Right atrium auricular region (tissue), 2 donors: Measurements from ENCODE around the gene UGT1A7. TPM values are rescaled to one million over a fixed set of nuclear protein-coding genes. Genes with fewer than 3 reads are reported as not detected.

Experiments
- DNase-seq: peaks from one replicate; pipeline ENCODE4 v3.0.0-alpha.2; 2019; ENCODE audit warnings: low spot score
- H3K27ac ChIP-seq, 2 donors: fragments of 200-600 bp; sonication (generic); 1 replicate in 1 of 2; 2 replicates in 1 of 2; pipeline ENCODE4 v1.5.1; 2016 to 2019
- H3K27me3 ChIP-seq, 2 donors: fragments of 200-600 bp; sonication (generic); one replicate each; pipeline versions ENCODE4 v1.5.1 to v1.6.0; 2017 to 2019
- H3K36me3 ChIP-seq: fragments of 200-600 bp; sonication (generic); one replicate; pipeline ENCODE4 v1.5.1; 2016
- H3K4me1 ChIP-seq, 2 donors: fragments of 200-600 bp; sonication (generic); one replicate each; pipeline versions ENCODE4 v1.5.1 to v1.6.0; 2017 to 2019
- H3K4me3 ChIP-seq, 2 donors: fragments of 200-600 bp; sonication (generic); 1 replicate in 1 of 2; 2 replicates in 1 of 2; pipeline ENCODE4 v1.5.1; 2017 to 2019; ENCODE audit warnings: mild to moderate bottlenecking in 1 of 2, moderate library complexity in 1 of 2
- H3K9me3 ChIP-seq, 2 donors: fragments of 200-600 bp; sonication (generic); one replicate each; pipeline ENCODE4 v1.5.1; 2019
- CTCF ChIP-seq, 2 donors: fragments of 200-600 bp; sonication (generic); IDR thresholded peaks; one replicate each; pipeline ENCODE4 v1.5.1; 2019; ENCODE audit warnings: antibody characterized with exemption in 2 of 2
- total RNA-seq, 2 donors: library from RNA; depleted of rRNA; stranded (reverse); fragments of >200 nt; gene quantifications; one replicate each; pipeline ENCODE4 v1.1.0, GENCODE V29; 2016

The UGT1A7 gene
- total RNA-seq, 2 donors from 2014 or later, result not detected

DNA sequence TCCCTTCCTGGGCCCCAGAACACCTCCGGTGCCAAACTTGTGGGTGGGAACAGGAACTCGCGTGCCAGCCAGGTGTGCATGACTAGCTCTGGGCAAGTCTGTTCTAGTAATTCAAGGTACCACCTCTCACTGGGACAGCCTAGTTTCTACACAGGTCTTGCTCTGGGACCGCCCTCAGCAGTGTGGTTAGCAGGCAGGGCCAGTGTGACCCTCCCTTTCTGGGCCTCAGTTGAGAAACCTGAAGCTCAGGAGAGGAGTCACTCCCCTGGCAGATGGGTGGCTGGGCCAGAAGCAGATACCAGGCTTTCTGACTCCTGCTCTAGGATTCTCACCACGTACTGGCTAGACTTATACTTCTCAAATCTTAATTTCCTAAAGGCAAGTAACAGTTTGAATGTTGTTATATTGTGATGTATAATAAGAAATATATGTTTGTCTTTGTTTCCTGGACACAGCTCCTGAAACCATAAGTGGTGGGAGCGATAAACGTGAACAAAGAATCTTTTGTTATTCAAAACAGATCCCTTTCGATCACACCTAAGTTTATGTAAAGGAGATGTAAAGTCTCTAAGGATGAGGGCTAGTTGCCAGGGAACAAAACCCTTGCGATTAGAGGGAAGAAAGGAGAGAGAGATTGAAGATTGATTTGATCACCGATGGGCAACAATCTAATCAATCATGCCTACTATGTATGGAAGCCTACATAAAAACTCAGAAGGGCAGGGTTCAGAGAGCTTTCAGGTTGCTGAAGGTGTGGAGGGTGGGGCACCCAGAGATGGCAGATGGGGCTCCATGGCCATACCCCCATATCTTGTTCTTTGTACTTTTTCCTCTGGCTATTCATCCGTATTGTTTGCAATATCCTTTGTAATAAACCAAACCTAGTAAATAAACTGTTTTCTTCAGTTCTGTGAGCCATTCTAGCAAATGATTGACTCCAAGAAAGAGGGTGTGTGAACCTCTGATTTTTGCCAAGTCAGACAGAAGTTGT, 10.0 kb downstream of the UGT1A7 start:
- Histone ChIP-seq H3K4me3 (no peak overlapping the region), H3K27me3 (no peaks in the 10 kb centered on the region), H3K4me1 (no peaks in the 10 kb centered on the region), H3K36me3 (no peaks in the 10 kb centered on the region), H3K27ac (no peak overlapping the region), H3K9me3 (no peaks in the 10 kb centered on the region)
- no peak for DNase-seq
- TF ChIP-seq CTCF (IDR thresholded peaks at IDR 0.05), result no peak

- no peaks in the 10 kb centered on the region for H3K9me3 ChIP-seq
- no peak within 1 kb of the TSS for H3K27ac ChIP-seq
- no peaks in the 10 kb centered on the region for H3K27me3 ChIP-seq
- no peaks in the 10 kb centered on the region for H3K36me3 ChIP-seq
- DNase-seq, result no peak
- H3K4me1 ChIP-seq, result no peaks in the 10 kb centered on the region
- TF ChIP-seq CTCF (IDR thresholded peaks at IDR 0.05), result no peak
- H3K4me3 ChIP-seq, result no peak within 1 kb of the TSS
These were observed 10.9 kb downstream of the UGT1A7 start, which contains the start of gene UGT1A6 for GRCh38 chr2:233692648-233693047. UGT1A6 (plus strand) TSS chr2:233692890; CDS start chr2:233693005, 115 bp downstream.

DNA sequence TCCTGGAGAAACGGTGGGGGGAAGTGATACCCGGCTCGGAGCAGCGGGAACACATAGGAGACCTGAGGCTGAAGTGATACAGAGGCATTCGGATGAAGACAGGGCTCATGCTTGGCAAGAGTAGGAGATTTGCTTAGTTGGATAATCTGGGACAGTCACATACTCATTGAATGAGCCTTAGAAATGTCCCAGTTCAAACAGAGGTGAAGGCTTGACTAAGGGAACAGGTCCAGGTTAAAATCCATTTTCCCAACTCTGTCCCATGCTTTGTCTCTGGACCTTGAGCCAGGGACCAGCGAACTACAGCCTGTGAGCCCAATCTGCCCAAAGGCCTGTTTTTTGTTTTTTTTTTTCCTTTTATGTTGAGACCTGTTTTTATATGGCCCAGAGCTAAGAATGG, 12.3 kb downstream of the UGT1A7 start:
- H3K27ac ChIP-seq, result no peak overlapping the region

GRCh38 chr2:233698740-233699139, 17.0 kb downstream of the UGT1A7 start:
- Histone ChIP-seq H3K36me3 (no peaks in the 10 kb centered on the region), H3K27ac (no peak overlapping the region), H3K4me3 (no peak overlapping the region), H3K27me3 (no peaks in the 10 kb centered on the region), H3K4me1 (no peaks in the 10 kb centered on the region), H3K9me3 (no peaks in the 10 kb centered on the region)
- no peak for TF ChIP-seq CTCF (IDR thresholded peaks at IDR 0.05)
- no peak for DNase-seq

More for the DNA sequence above, 12.3 kb downstream of the UGT1A7 start:
- no peak for DNase-seq
- Histone ChIP-seq H3K4me3 (no peak overlapping the region), H3K36me3 (no peaks in the 10 kb centered on the region), H3K4me1 (no peaks in the 10 kb centered on the region), H3K27me3 (no peaks in the 10 kb centered on the region), H3K9me3 (no peaks in the 10 kb centered on the region)
- no peak for TF ChIP-seq CTCF (IDR thresholded peaks at IDR 0.05)

DNA sequence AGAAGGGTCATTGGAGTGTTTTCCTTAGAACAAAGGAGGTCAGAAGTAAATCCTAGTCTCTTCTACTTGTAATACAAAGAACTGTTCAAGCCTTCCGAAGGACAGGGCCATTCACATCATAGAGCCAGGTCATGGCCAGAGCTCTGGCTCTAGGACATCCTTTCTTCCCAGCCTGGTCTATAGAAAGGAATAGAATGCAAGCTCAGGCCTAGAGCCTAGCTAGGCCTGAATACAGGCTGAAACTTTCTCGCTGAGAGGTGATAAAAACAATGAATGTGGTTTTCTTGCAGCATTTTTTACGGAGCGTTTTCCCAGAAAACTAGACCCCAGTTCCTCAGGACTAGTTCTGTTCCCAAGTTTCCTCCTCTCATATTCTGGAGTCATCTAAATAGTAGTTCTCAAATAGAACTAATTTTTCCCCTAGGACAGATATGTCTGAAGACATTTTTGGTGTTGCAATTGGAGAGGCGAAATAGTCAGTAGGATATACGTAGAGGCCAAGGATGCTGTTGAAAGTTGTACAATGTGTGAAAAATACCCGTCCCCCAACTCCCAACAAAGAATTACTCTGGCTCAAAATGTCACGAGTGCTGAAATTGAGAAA, 17.8 kb downstream of the UGT1A7 start:
- TF ChIP-seq CTCF (IDR thresholded peaks at IDR 0.05), result no peak
- peaks cover 0 to 4% of the 10 kb centered on the region in 2 donors for H3K9me3 ChIP-seq
- H3K27ac ChIP-seq, result no peak overlapping the region
- DNase-seq, result no peak
- no peaks in the 10 kb centered on the region for H3K4me1 ChIP-seq
- no peaks in the 10 kb centered on the region for H3K36me3 ChIP-seq
- no peaks in the 10 kb centered on the region for H3K27me3 ChIP-seq
- no peak overlapping the region for H3K4me3 ChIP-seq
